Right atrium auricular region (tissue), 2 donors: ENCODE results near the gene COL21A1. TPM values are rescaled to one million over a fixed set of nuclear protein-coding genes. Genes with fewer than 3 reads are reported as not detected.

Experiments
- DNase-seq: peaks from one replicate; pipeline ENCODE4 v3.0.0-alpha.2; 2019; ENCODE audit warnings: low spot score
- H3K27ac ChIP-seq, 2 donors: fragments of 200-600 bp; sonication (generic); 1 replicate in 1 of 2; 2 replicates in 1 of 2; pipeline ENCODE4 v1.5.1; 2016 to 2019
- H3K27me3 ChIP-seq, 2 donors: fragments of 200-600 bp; sonication (generic); one replicate each; pipeline versions ENCODE4 v1.5.1 to v1.6.0; 2017 to 2019
- H3K36me3 ChIP-seq: fragments of 200-600 bp; sonication (generic); one replicate; pipeline ENCODE4 v1.5.1; 2016
- H3K4me1 ChIP-seq, 2 donors: fragments of 200-600 bp; sonication (generic); one replicate each; pipeline versions ENCODE4 v1.5.1 to v1.6.0; 2017 to 2019
- H3K4me3 ChIP-seq, 2 donors: fragments of 200-600 bp; sonication (generic); 1 replicate in 1 of 2; 2 replicates in 1 of 2; pipeline ENCODE4 v1.5.1; 2017 to 2019; ENCODE audit warnings: mild to moderate bottlenecking in 1 of 2, moderate library complexity in 1 of 2
- H3K9me3 ChIP-seq, 2 donors: fragments of 200-600 bp; sonication (generic); one replicate each; pipeline ENCODE4 v1.5.1; 2019
- CTCF ChIP-seq, 2 donors: fragments of 200-600 bp; sonication (generic); IDR thresholded peaks; one replicate each; pipeline ENCODE4 v1.5.1; 2019; ENCODE audit warnings: antibody characterized with exemption in 2 of 2
- total RNA-seq, 2 donors: library from RNA; depleted of rRNA; stranded (reverse); fragments of >200 nt; gene quantifications; one replicate each; pipeline ENCODE4 v1.1.0, GENCODE V29; 2016

COL21A1 gene
- total RNA-seq, 2 donors from 2014 or later, result 13.6 to 89.7 TPM

GRCh38 chr6:56047931-56048540 is 199.3 kb downstream of the COL21A1 start:
- H3K4me1 ChIP-seq, result no peaks in the 10 kb centered on the region

GRCh38 chr6:56046576-56046975 is 200.8 kb downstream of the COL21A1 start:
- no peaks in the 10 kb centered on the region for H3K9me3 ChIP-seq
- TF ChIP-seq CTCF (IDR thresholded peaks at IDR 0.05), result no peak
- peak; percentile 69 for DNase-seq
- H3K27me3 ChIP-seq, result no peaks in the 10 kb centered on the region
- H3K4me1 ChIP-seq, result no peaks in the 10 kb centered on the region
- no peaks in the 10 kb centered on the region for H3K36me3 ChIP-seq
- H3K27ac ChIP-seq, result peak overlapping the region in 1 of 2 donors; percentile 38
- H3K4me3 ChIP-seq, result no peak overlapping the region

More at GRCh38 chr6:56047931-56048540, 199.3 kb downstream of the COL21A1 start:
- no peak for DNase-seq
- Histone ChIP-seq H3K27ac (no peak overlapping the region), H3K9me3 (no peaks in the 10 kb centered on the region), H3K27me3 (no peaks in the 10 kb centered on the region), H3K4me3 (no peak overlapping the region), H3K36me3 (no peaks in the 10 kb centered on the region)
- no peak for TF ChIP-seq CTCF (IDR thresholded peaks at IDR 0.05)

- H3K36me3 ChIP-seq, result no peaks in the 10 kb centered on the region
- no peak for TF ChIP-seq CTCF (IDR thresholded peaks at IDR 0.05)
- no peak overlapping the region for H3K27ac ChIP-seq
- H3K9me3 ChIP-seq, result no peaks in the 10 kb centered on the region
- DNase-seq, result no peak
- no peaks in the 10 kb centered on the region for H3K27me3 ChIP-seq
- no peak overlapping the region for H3K4me3 ChIP-seq
- H3K4me1 ChIP-seq, result no peaks in the 10 kb centered on the region
Observed at GRCh38 chr6:56043761-56044160, 203.6 kb downstream of the COL21A1 start.

- Histone ChIP-seq H3K27ac (no peak overlapping the region), H3K4me1 (no peaks in the 10 kb centered on the region), H3K36me3 (no peaks in the 10 kb centered on the region), H3K9me3 (no peaks in the 10 kb centered on the region), H3K27me3 (no peaks in the 10 kb centered on the region), H3K4me3 (no peak overlapping the region)
- no peak for TF ChIP-seq CTCF (IDR thresholded peaks at IDR 0.05)
- no peak for DNase-seq
Observed at GRCh38 chr6:56043076-56043475, 204.3 kb downstream of the COL21A1 start.

GRCh38 chr6:56041591-56041990 is 205.8 kb downstream of the COL21A1 start:
- H3K27ac ChIP-seq, result no peak overlapping the region
- no peaks in the 10 kb centered on the region for H3K9me3 ChIP-seq
- TF ChIP-seq CTCF (IDR thresholded peaks at IDR 0.05), result no peak
- H3K4me3 ChIP-seq, result no peak overlapping the region
- H3K27me3 ChIP-seq, result no peaks in the 10 kb centered on the region
- no peaks in the 10 kb centered on the region for H3K36me3 ChIP-seq
- DNase-seq, result no peak
- H3K4me1 ChIP-seq, result no peaks in the 10 kb centered on the region

- Histone ChIP-seq H3K9me3 (no peaks in the 10 kb centered on the region), H3K4me1 (no peaks in the 10 kb centered on the region), H3K36me3 (no peaks in the 10 kb centered on the region), H3K27ac (no peak overlapping the region), H3K4me3 (no peak overlapping the region), H3K27me3 (no peaks in the 10 kb centered on the region)
- no peak for TF ChIP-seq CTCF (IDR thresholded peaks at IDR 0.05)
- DNase-seq, result no peak
Observed at GRCh38 chr6:56040889-56041301, 206.5 kb downstream of the COL21A1 start.
